Mononuclear cell (primary cell): ENCODE data around the gene HSPB9. TPM values are rescaled to one million over a fixed set of nuclear protein-coding genes. Genes with fewer than 3 reads are reported as not detected.

ENCODE experiments used
- H3K27me3 ChIP-seq: 2 replicates; pipeline ENCODE4 v1.6.0; 2011; ENCODE audit warnings: low read length, control low read depth; ENCODE audit not compliant: insufficient read depth
- H3K4me1 ChIP-seq: 2 replicates; pipeline ENCODE4 v1.5.1; 2011; ENCODE audit warnings: mild to moderate bottlenecking, low read length, control low read depth; ENCODE audit not compliant: insufficient read depth
- H3K4me3 ChIP-seq: 2 replicates; pipeline ENCODE4 v1.5.1; 2011; ENCODE audit warnings: mild to moderate bottlenecking, low read length, moderate library complexity
- H3K9me3 ChIP-seq: 2 replicates; pipeline ENCODE4 v1.5.1; 2011; ENCODE audit warnings: low read depth, mild to moderate bottlenecking, control low read depth, low read length
- total RNA-seq: library from RNA; depleted of rRNA; stranded (reverse); fragments of >200 nt; gene quantifications from one replicate; pipeline ENCODE4 v1.2.3, GENCODE V29; 2012

Gene HSPB9, protein sequence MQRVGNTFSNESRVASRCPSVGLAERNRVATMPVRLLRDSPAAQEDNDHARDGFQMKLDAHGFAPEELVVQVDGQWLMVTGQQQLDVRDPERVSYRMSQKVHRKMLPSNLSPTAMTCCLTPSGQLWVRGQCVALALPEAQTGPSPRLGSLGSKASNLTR
- not detected for total RNA-seq

DNA sequence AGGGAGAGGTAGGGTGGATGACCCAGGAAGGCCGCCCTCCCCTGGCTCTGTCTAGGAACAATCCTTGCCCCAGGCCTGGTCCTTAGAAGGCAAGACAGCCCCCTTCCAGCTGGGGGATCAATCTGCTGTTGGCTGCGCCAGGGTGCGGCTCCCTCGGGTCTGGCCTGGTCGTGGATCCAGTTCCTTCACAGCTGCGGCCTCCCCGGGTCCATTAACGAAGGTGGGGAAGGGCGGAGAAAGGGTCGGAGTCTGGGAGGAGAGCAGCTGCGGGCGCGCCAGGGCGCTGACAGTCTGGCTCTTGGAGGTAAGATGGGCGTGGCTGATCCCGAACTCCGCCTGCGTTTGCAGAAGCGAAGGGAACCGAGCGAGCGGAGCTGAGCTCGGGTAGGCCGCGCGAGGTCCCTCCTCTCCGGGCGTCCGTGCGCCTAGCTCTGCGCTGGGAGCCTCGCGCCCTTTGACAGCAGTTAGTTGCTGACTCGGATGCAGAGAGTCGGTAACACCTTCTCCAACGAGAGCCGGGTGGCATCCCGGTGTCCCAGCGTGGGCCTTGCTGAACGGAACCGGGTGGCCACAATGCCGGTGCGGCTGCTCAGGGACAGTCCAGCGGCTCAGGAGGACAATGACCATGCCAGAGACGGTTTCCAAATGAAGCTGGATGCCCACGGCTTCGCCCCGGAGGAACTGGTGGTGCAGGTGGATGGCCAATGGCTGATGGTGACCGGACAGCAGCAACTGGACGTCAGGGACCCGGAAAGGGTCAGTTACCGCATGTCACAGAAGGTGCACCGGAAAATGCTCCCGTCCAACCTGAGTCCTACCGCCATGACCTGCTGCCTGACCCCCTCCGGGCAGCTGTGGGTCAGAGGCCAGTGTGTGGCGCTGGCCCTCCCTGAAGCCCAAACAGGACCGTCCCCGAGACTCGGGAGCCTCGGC, at the start of gene HSPB9:
HSPB9 (plus strand) TSS at position 434 of the 933 bp plus-strand sequence; CDS start at position 481, 47 bp downstream.
- no peaks in the 10 kb centered on the region for H3K9me3 ChIP-seq
- H3K27me3 ChIP-seq = no peaks in the 10 kb centered on the region
- peaks cover 16% of the 10 kb centered on the region for H3K4me1 ChIP-seq
- no peak within 1 kb of the TSS for H3K4me3 ChIP-seq

DNA sequence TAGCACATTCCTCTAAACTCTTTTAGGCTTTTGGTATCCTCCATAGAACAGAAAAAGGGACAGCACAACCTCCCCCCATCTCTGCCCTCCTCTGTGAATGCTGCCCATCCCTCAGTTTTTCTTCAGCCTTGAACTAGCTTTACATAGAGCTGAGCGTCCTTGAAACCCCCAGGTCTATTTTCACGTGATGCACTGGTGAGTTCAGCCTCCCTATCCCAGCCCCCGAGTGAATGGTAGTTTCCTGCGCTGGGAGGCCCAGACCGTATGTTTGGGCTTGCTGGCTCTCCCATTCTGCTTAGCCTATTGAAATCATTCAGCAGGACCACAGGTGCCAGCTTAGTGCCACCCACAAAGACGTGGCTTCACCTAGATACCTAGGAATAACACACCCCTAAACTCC, 46.8 kb upstream of the HSPB9 start:
- no peak overlapping the region for H3K4me3 ChIP-seq
- no peaks in the 10 kb centered on the region for H3K9me3 ChIP-seq
- H3K27me3 ChIP-seq = peaks cover 20% of the 10 kb centered on the region
- H3K4me1 ChIP-seq = peaks cover 14% of the 10 kb centered on the region

GRCh38 chr17:42076797-42077559, 45.6 kb upstream of the HSPB9 start:
- no peak overlapping the region for H3K4me3 ChIP-seq
- H3K4me1 ChIP-seq = peaks cover 9% of the 10 kb centered on the region
- H3K9me3 ChIP-seq = no peaks in the 10 kb centered on the region
- peaks cover 13% of the 10 kb centered on the region for H3K27me3 ChIP-seq

DNA sequence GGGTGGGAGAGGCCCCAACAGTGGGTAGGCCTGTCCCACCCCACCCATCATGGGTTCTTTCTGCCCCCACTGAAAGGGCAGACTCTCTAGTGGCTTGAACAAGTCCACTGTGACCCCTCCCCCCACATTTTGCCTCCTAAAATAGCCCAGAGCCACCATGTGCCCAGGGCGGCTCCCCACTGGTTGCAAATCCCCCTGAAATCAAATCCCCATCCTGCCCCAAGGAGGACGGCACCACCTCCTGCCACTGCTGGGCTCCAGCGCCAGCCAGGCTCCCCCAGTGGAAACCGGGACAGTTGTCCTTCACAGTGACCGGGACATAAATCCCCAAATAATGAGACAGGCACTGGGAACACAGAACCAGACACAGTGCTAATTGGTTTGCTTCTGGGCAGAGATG, 44.8 kb upstream of the HSPB9 start:
- H3K4me3 ChIP-seq = no peak overlapping the region
- H3K27me3 ChIP-seq = peaks cover 8% of the 10 kb centered on the region
- no peaks in the 10 kb centered on the region for H3K9me3 ChIP-seq
- H3K4me1 ChIP-seq = peaks cover 1% of the 10 kb centered on the region

DNA sequence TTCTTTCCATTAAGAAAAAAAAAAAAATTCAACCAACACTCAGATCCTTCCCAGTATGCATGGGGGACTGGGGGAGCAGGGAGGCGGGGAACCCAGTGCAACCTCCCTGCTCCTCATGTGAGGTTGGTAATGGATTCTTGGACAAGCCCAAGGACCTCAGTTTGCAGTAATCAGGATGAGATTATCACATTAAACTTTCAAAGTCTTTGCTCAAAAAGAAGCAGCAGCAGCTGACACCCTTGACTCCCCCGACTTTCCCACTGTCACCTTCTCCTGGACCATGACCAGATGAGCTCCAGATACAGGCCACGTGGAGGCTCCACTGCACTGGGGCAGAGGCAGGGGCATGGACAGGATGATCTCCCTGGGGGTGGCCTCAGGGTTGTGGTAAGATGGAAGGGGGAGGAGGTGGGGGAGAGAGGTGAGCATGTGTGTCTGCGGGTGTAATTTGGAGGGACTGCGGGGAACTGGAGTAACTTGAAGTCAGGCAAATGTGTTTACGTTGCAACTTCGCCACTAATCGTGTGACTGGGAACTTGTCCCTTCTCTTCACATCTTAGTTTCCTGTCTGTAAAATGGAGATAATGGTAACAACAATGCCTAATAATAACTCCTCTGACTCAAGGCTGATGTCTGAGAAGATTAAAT, 44.1 kb upstream of the HSPB9 start:
- peaks cover under 1% of the 10 kb centered on the region for H3K27me3 ChIP-seq
- no peaks in the 10 kb centered on the region for H3K4me1 ChIP-seq
- H3K9me3 ChIP-seq = no peaks in the 10 kb centered on the region
- H3K4me3 ChIP-seq = no peak overlapping the region

GRCh38 chr17:42079541-42079940, 43.1 kb upstream of the HSPB9 start:
- H3K4me1 ChIP-seq = no peaks in the 10 kb centered on the region
- no peaks in the 10 kb centered on the region for H3K9me3 ChIP-seq
- no peak overlapping the region for H3K4me3 ChIP-seq
- no peaks in the 10 kb centered on the region for H3K27me3 ChIP-seq

DNA sequence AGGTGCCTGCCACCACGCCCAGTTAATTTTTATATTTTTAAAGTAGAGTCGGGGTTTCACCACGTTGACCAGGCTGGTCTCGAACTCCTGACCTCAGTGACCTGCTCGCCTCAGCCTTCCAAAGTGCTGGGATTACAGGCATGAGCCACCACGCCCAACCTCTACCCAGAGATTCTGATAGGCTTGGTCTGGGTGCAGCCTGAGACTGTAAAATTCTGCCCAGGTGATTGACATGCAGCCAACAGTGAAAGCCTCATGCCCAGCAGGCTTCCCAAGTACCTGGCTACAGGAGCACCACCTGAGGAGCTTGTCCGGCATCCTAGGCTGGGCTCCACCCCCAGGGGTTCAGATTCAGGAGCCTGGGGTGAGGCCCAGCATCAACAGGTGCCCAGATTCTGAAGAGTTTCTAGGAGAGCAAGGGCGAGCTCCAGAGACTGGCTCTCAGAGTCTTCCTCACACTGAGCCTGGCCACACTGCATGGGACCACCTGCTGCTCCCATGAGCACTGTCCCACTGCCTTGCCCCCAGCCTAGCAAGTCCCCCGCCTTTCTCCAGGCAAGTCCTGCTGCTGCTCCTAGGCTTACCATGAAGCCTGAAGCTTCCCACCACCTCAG, 41.0 kb upstream of the HSPB9 start:
- Histone ChIP-seq H3K27me3 (no peaks in the 10 kb centered on the region), H3K4me1 (no peaks in the 10 kb centered on the region), H3K9me3 (no peaks in the 10 kb centered on the region), H3K4me3 (no peak overlapping the region)

DNA sequence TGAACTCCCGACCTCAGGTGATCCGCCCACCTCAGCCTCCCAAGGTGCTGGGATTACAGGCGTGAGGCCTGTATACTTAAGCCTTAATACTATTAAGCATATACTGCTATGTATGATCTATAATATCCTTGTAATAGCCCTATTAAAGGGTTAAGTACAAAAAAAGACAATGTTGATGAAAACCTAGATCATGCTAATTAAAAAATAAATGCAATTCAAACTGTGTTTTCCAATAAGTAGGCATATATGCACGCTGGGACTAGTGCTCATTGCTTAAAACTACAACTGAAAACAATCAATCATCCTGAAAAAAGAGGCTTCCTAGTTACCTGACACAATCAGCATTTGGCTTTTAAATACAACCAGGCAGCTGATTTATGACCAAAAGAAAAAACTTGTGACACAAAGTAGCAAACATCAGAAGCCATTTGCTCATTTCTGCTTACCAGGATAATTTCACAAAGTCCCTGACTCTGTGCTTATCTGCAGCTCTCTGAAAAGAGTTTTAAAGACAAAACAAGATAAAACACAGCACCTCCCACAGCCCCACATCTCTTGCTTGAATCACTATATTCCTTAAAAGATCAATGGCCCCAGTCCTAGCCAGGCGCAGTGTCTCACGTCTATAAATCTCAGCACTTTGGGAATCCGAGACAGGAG, 35.4 kb upstream of the HSPB9 start:
- Histone ChIP-seq H3K27me3 (no peaks in the 10 kb centered on the region), H3K4me1 (no peaks in the 10 kb centered on the region), H3K9me3 (no peaks in the 10 kb centered on the region), H3K4me3 (no peak overlapping the region)

DNA sequence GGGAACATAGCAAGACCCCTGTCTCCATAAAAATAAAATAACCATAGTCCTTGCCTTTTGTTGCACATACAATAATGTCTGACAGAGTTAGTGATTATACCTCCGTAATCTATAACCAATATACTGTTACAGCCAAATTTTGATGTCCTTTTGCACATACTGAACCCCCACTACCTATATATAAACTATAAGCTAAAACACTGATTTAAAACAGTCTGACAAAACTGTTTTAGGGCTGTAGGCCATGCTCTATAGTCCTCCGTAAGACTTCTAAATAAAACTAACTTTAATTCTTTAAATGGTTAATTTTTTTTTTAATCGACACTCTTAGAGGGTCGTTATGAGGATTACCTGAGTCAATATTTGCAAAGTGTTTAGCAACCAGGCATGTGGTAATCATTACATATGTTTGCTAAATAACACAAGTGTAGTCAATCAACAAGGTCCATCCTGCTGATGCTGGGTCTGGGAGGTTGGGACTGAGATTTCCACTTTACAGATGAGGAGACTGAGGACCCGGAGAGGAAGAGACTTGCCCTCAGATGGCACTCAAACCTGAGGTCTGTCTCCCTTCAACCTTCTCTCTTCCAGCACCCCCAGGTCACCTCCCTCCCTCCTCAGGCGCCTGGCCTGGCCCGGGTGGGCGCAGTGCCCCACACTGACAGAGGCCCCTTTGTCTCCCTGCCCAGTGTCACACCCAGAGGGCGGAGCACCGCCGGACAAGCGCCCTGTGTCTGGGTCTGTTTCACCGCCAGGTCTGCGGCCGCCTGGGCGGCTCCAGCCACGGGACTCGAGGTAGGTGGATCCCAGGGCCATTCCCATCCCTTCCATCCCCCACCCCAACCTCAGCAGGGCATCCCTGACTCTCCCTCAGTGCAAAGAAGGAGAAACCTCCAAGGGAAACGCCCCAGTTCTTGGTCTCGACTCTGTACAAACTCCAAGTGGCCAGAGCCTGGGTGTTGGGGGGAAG, 34.6 kb upstream of the HSPB9 start:
- H3K27me3 ChIP-seq = no peaks in the 10 kb centered on the region
- H3K9me3 ChIP-seq = no peaks in the 10 kb centered on the region
- H3K4me1 ChIP-seq = no peaks in the 10 kb centered on the region
- no peak overlapping the region for H3K4me3 ChIP-seq

DNA sequence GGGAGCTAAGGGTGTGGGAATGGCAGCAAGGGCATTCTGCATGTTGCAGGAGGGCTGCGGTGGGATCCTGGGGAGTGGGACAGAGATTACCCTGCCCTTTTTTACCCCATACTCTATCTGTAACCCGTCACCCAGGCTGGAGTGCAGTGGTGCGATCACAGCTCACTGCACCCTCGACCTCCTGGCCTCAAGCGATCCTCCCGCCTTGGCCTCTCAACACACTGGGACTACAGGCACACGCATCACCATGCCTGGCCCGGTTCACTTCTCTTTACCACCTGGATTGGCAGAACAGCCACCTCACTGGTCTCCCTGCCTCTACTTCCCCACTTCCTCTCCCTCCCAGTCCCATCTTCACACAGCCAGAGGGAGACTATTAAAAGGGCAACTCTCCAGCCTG, 33.9 kb upstream of the HSPB9 start:
- H3K4me1 ChIP-seq = no peaks in the 10 kb centered on the region
- no peaks in the 10 kb centered on the region for H3K27me3 ChIP-seq
- H3K4me3 ChIP-seq = no peak overlapping the region
- H3K9me3 ChIP-seq = no peaks in the 10 kb centered on the region

DNA sequence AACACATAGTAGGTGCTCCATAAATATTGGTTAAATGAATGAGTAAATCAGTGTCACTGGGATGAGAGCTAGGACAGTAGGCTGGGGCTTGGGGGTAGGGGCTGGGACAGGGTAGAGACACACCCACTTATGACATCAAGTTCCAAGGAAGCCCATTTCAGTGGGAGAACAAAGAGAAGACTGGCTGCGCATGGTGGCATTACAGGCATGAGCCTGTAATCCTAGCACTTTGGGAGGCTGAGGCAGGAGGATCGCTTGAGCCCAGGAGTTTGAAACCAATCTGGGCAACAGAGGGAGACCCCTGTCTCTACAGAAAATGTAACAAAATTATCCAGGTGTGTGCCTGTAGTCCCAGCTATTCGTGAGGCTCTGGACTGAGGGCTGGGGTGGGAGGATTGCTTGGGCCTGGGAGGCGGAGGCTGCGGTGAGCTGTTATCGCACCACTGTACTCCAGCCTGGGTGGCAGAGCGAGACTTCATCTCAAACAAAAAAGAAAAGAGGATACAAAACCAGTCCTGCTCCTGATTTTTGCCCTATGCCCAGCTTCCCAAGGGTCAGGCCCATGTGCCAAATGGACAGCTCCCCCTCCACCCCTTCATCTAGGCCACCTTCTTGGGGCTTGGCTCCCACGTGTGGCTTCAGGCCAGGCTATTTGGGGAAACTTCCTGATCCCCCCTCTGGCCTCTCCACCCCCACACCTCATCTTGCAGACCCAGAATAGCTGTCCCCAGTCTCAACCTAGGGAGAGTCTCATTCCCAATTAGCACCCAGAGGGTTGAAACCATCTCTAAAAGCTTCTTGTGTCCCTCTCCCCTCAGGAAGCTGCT, 31.4 kb upstream of the HSPB9 start:
- Histone ChIP-seq H3K9me3 (no peaks in the 10 kb centered on the region), H3K4me3 (no peak overlapping the region), H3K27me3 (no peaks in the 10 kb centered on the region), H3K4me1 (no peaks in the 10 kb centered on the region)

- H3K9me3 ChIP-seq = no peaks in the 10 kb centered on the region
Measured at GRCh38 chr17:42092939-42093338, 29.7 kb upstream of the HSPB9 start.

More at GRCh38 chr17:42092939-42093338, 29.7 kb upstream of the HSPB9 start:
- peaks cover 6% of the 10 kb centered on the region for H3K4me1 ChIP-seq
- peaks cover 13% of the 10 kb centered on the region for H3K27me3 ChIP-seq
- no peak overlapping the region for H3K4me3 ChIP-seq
